Stimulated activated CD8-positive, alpha-beta memory T cell treated with anti-CD3 and anti-CD28 coated beads, Interleukin-4, amount 100 ng/mL, for 4 hours (primary cell): ENCODE measurements around the gene CDKN2B-AS1.

ENCODE experiments used
- DNase-seq, 2 donors: peaks; one replicate each; pipeline ENCODE4 v3.0.0-alpha.2; 2020; ENCODE audit warnings: low read depth in 2 of 2, low spot score in 1 of 2

CDKN2B-AS1 gene

GRCh38 chr9:22148876-22149637 is 154.5 kb downstream of the CDKN2B-AS1 start:
- no peak for DNase-seq

- DNase-seq: no peak
These were observed 159.5 kb downstream of the CDKN2B-AS1 start for GRCh38 chr9:22154064-22154463.

GRCh38 chr9:22156586-22156985 is 162.0 kb downstream of the CDKN2B-AS1 start:
- DNase-seq: no peak

GRCh38 chr9:22157276-22157675 is 162.7 kb downstream of the CDKN2B-AS1 start:
- no peak for DNase-seq

- DNase-seq: no peak
These were observed 163.2 kb downstream of the CDKN2B-AS1 start for GRCh38 chr9:22157828-22158227.

- DNase-seq: no peak
These were observed 163.7 kb downstream of the CDKN2B-AS1 start for GRCh38 chr9:22158271-22158670.

- DNase-seq: no peak
These were observed 164.3 kb downstream of the CDKN2B-AS1 start for GRCh38 chr9:22158927-22159346.

GRCh38 chr9:22159586-22159985 is 165.0 kb downstream of the CDKN2B-AS1 start:
- DNase-seq: no peak

- DNase-seq: no peak
These were observed 165.6 kb downstream of the CDKN2B-AS1 start for GRCh38 chr9:22160221-22160620.

GRCh38 chr9:22165144-22165543 is 170.6 kb downstream of the CDKN2B-AS1 start:
- no peak for DNase-seq

- DNase-seq: no peak
These were observed 174.7 kb downstream of the CDKN2B-AS1 start for GRCh38 chr9:22169243-22169642.

GRCh38 chr9:22169727-22170503 is 175.3 kb downstream of the CDKN2B-AS1 start:
- no peak for DNase-seq
